Measurements from ENCODE around the gene RDX. TPM values are rescaled to one million over a fixed set of nuclear protein-coding genes. Genes with fewer than 3 reads are reported as not detected.

Gene RDX
- polyA plus RNA-seq, 4 donors: 1.6 to 60.6 (median 6.7) TPM

GRCh38 chr11:110301032-110301431 is 4.6 kb upstream of the RDX start:
- no peak for FAIRE-seq
- DNase-seq: no peak
- Histone ChIP-seq H3K36me3 (ENCODE audit: control insufficient read depth in 3 of 3, insufficient read depth in 2 of 3, low read depth in 1 of 3, low read length in 3 of 3) (no peaks in the 10 kb centered on the region), H3K4me3 (ENCODE audit: low read depth in 1 of 3, low read length in 3 of 3) (no peak overlapping the region), H3K9me3 (ENCODE audit: control insufficient read depth in 2 of 2, insufficient read depth in 1 of 2, low read depth in 1 of 2, low read length in 1 of 2) (no peaks in the 10 kb centered on the region), H3K4me1 (ENCODE audit: control insufficient read depth in 3 of 3, insufficient read depth in 2 of 3, low read depth in 1 of 3, low read length in 2 of 3) (peaks cover 0 to 18% (median 0%) of the 10 kb centered on the region in 3 donors), H3K27ac (ENCODE audit: low read depth in 1 of 3, low read length in 2 of 3) (no peak overlapping the region), H3K27me3 (ENCODE audit: control insufficient read depth in 3 of 3, insufficient read depth in 3 of 3, low read length in 3 of 3) (peaks cover 0 to 6% (median 0%) of the 10 kb centered on the region in 3 donors)
- 97 to 99% (median 98%) methylated on average over 23 to 27 of the region's 27 CpGs for WGBS, 3 donors

- Histone ChIP-seq H3K4me1 (ENCODE audit: control insufficient read depth in 3 of 3, insufficient read depth in 2 of 3, low read depth in 1 of 3, low read length in 2 of 3) (peaks cover 0 to 14% (median 0%) of the 10 kb centered on the region in 3 donors), H3K27ac (ENCODE audit: low read depth in 1 of 3, low read length in 2 of 3) (no peak overlapping the region), H3K4me3 (ENCODE audit: low read depth in 1 of 3, low read length in 3 of 3) (no peak overlapping the region), H3K9me3 (ENCODE audit: control insufficient read depth in 2 of 2, insufficient read depth in 1 of 2, low read depth in 1 of 2, low read length in 1 of 2) (no peaks in the 10 kb centered on the region), H3K36me3 (ENCODE audit: control insufficient read depth in 3 of 3, insufficient read depth in 2 of 3, low read depth in 1 of 3, low read length in 3 of 3) (no peaks in the 10 kb centered on the region), H3K27me3 (ENCODE audit: control insufficient read depth in 3 of 3, insufficient read depth in 3 of 3, low read length in 3 of 3) (peaks cover 0 to 6% (median 2%) of the 10 kb centered on the region in 3 donors)
- DNase-seq (no peak), FAIRE-seq (no peak)
- WGBS, 3 donors: 83 to 92% (median 86%) methylated on average over 6 of the region's 6 CpGs
Measured at GRCh38 chr11:110299006-110299785, 2.8 kb upstream of the RDX start.

GRCh38 chr11:110298301-110298765 is 1.9 kb upstream of the RDX start:
- FAIRE-seq (no peak), DNase-seq (no peak)
- H3K27ac ChIP-seq (ENCODE audit: low read depth in 1 of 3, low read length in 2 of 3): no peak overlapping the region
- no peak overlapping the region for H3K4me3 ChIP-seq (ENCODE audit: low read depth in 1 of 3, low read length in 3 of 3)
- WGBS, 3 donors: 25 to 63% (median 30%) methylated on average over 5 of the region's 5 CpGs
- H3K27me3 ChIP-seq (ENCODE audit: control insufficient read depth in 3 of 3, insufficient read depth in 3 of 3, low read length in 3 of 3): peaks cover 0 to 6% (median 2%) of the 10 kb centered on the region in 3 donors
- no peaks in the 10 kb centered on the region for H3K9me3 ChIP-seq (ENCODE audit: control insufficient read depth in 2 of 2, insufficient read depth in 1 of 2, low read depth in 1 of 2, low read length in 1 of 2)
- H3K4me1 ChIP-seq (ENCODE audit: control insufficient read depth in 3 of 3, insufficient read depth in 2 of 3, low read depth in 1 of 3, low read length in 2 of 3): peaks cover 0 to 14% (median 0%) of the 10 kb centered on the region in 3 donors
- H3K36me3 ChIP-seq (ENCODE audit: control insufficient read depth in 3 of 3, insufficient read depth in 2 of 3, low read depth in 1 of 3, low read length in 3 of 3): no peaks in the 10 kb centered on the region

DNA sequence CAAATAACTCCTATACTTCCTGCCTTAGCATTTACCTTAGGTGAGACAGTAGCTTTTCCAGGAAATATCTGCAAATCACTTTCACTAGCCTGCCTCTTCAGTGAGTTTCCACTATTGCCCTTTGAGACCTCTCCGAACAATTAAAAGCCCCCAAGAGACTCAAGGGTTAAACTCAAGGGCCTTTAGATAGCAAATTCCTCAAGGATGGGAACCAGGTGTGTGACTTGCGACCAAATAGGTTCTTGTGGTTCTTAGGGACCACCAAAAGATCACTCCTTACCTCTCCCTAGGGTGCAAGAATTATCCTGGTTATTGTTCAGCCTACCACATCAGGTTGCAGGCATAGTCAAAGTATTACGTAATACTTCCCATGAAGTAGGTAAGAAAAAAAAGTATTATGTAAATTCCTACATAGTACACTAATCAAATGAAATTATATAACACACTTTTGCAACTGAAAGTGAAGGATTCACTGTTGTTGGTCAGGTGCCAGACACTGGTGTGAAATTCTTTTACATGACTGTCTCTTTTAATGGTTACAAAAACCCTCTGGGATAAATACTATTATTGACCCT is 1.4 kb upstream of the RDX start:
- WGBS, 3 donors: 24 to 69% (median 44%) methylated on average over 3 of the region's 3 CpGs
- H3K27ac ChIP-seq (ENCODE audit: low read depth in 1 of 3, low read length in 2 of 3): no peak overlapping the region
- no peak for FAIRE-seq

GRCh38 chr11:110297076-110297725 is 787 bp upstream of the RDX start:
- Histone ChIP-seq H3K4me1 (ENCODE audit: control insufficient read depth in 3 of 3, insufficient read depth in 2 of 3, low read depth in 1 of 3, low read length in 2 of 3) (peaks cover 0 to 14% (median 0%) of the 10 kb centered on the region in 3 donors), H3K9me3 (ENCODE audit: control insufficient read depth in 2 of 2, insufficient read depth in 1 of 2, low read depth in 1 of 2, low read length in 1 of 2) (no peaks in the 10 kb centered on the region), H3K27ac (ENCODE audit: low read depth in 1 of 3, low read length in 2 of 3) (peak overlapping the region in 2 of 3 donors; percentile 29 to 56), H3K4me3 (ENCODE audit: low read depth in 1 of 3, low read length in 3 of 3) (peak overlapping the region in 1 of 3 donors; percentile 34), H3K27me3 (ENCODE audit: control insufficient read depth in 3 of 3, insufficient read depth in 3 of 3, low read length in 3 of 3) (peaks cover 0 to 6% (median 2%) of the 10 kb centered on the region in 3 donors), H3K36me3 (ENCODE audit: control insufficient read depth in 3 of 3, insufficient read depth in 2 of 3, low read depth in 1 of 3, low read length in 3 of 3) (peaks cover 0 to under 1% (median 0%) of the 10 kb centered on the region in 3 donors)
- DNase-seq: peak in 1 of 2 donors; percentile 21
- 27 to 44% (median 40%) methylated on average over 10 of the region's 10 CpGs for WGBS, 3 donors
- FAIRE-seq: no peak

More for the DNA sequence above, 1.4 kb upstream of the RDX start:
- Histone ChIP-seq H3K4me1 (ENCODE audit: control insufficient read depth in 3 of 3, insufficient read depth in 2 of 3, low read depth in 1 of 3, low read length in 2 of 3) (peaks cover 0 to 14% (median 0%) of the 10 kb centered on the region in 3 donors), H3K36me3 (ENCODE audit: control insufficient read depth in 3 of 3, insufficient read depth in 2 of 3, low read depth in 1 of 3, low read length in 3 of 3) (no peaks in the 10 kb centered on the region), H3K9me3 (ENCODE audit: control insufficient read depth in 2 of 2, insufficient read depth in 1 of 2, low read depth in 1 of 2, low read length in 1 of 2) (no peaks in the 10 kb centered on the region), H3K4me3 (ENCODE audit: low read depth in 1 of 3, low read length in 3 of 3) (no peak overlapping the region), H3K27me3 (ENCODE audit: control insufficient read depth in 3 of 3, insufficient read depth in 3 of 3, low read length in 3 of 3) (peaks cover 0 to 6% (median 2%) of the 10 kb centered on the region in 3 donors)
- peak in 1 of 2 donors; percentile 38 for DNase-seq

DNA sequence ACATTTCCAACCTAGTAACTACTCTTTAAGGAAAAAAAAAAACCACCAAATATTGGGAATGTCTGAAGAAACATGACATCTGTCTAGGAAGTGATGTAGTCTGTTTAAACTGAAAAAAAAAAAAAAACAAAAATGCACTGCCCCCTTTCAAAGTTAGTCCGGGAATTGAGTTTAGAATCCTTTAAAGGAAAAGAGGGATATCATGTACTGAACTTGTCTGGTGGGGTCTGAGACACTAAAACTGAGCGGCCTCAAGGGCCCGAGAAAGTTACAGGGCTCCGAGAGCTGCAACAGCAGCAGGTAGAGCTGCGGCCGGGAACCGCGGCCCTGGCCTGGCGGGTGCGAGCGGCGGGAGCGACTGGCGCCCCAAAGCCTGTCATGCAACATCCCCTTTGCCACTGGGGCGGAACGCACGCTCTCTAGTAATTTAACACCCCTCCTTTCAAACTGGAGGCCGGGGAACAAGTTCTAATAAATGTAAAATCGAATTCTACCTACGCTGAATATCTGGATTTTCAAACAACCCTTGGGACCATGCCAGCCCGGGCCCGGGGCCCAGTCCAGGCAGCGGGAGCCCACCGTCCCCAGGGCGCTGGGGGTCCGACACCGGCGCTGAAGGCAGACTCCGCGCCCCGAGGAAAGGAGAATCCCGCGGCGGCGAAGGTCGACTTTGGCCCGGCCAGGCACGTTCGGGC is 736 bp downstream of the RDX start:
- H3K4me1 ChIP-seq (ENCODE audit: control insufficient read depth in 3 of 3, insufficient read depth in 2 of 3, low read depth in 1 of 3, low read length in 2 of 3): peaks cover 0 to 14% (median 0%) of the 10 kb centered on the region in 3 donors
- peak overlapping the region; percentile 66 to 87 (median 86) for H3K4me3 ChIP-seq (ENCODE audit: low read depth in 1 of 3, low read length in 3 of 3)
- H3K27me3 ChIP-seq (ENCODE audit: control insufficient read depth in 3 of 3, insufficient read depth in 3 of 3, low read length in 3 of 3): peaks cover 0 to 6% (median 2%) of the 10 kb centered on the region in 3 donors
- WGBS, 3 donors: 0 to 1% (median 1%) methylated on average over 35 to 39 of the region's 39 CpGs
- H3K27ac ChIP-seq (ENCODE audit: low read depth in 1 of 3, low read length in 2 of 3): peak overlapping the region; percentile 69 to 94 (median 84)
- FAIRE-seq: no peak
- no peaks in the 10 kb centered on the region for H3K9me3 ChIP-seq (ENCODE audit: control insufficient read depth in 2 of 2, insufficient read depth in 1 of 2, low read depth in 1 of 2, low read length in 1 of 2)
- H3K36me3 ChIP-seq (ENCODE audit: control insufficient read depth in 3 of 3, insufficient read depth in 2 of 3, low read depth in 1 of 3, low read length in 3 of 3): peaks cover 0 to 11% (median 0%) of the 10 kb centered on the region in 3 donors
- peak; percentile 8 to 65 for DNase-seq

DNA sequence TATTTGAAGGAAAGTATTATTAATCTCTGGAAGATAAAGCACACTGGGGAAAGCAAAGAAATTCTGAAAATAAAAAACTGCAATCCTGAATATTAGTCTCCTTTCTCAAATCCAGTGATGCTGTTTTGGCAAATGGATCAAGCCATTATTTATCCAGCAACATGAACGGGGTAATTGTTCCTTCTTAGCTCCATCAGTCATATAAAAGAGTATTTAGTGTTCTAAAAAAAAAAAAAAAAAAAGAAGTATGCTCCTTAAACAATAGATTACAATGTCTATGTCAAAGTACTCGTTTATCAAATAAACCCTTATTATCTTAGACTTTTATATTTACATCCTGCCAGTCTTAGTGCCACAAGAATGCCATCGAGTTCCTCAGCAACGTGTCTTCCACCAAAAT is 1.3 kb downstream of the RDX start:
- peaks cover 0 to 14% (median 0%) of the 10 kb centered on the region in 3 donors for H3K4me1 ChIP-seq (ENCODE audit: control insufficient read depth in 3 of 3, insufficient read depth in 2 of 3, low read depth in 1 of 3, low read length in 2 of 3)
- H3K36me3 ChIP-seq (ENCODE audit: control insufficient read depth in 3 of 3, insufficient read depth in 2 of 3, low read depth in 1 of 3, low read length in 3 of 3): peaks cover 0 to 11% (median 0%) of the 10 kb centered on the region in 3 donors
- H3K4me3 ChIP-seq (ENCODE audit: low read depth in 1 of 3, low read length in 3 of 3): peak overlapping the region in 1 of 3 donors; percentile 86
- peaks cover 0 to 6% (median 2%) of the 10 kb centered on the region in 3 donors for H3K27me3 ChIP-seq (ENCODE audit: control insufficient read depth in 3 of 3, insufficient read depth in 3 of 3, low read length in 3 of 3)
- 3 to 9% (median 8%) methylated on average over 4 of the region's 4 CpGs for WGBS, 3 donors
- peak overlapping the region in 1 of 3 donors; percentile 84 for H3K27ac ChIP-seq (ENCODE audit: low read depth in 1 of 3, low read length in 2 of 3)
- no peaks in the 10 kb centered on the region for H3K9me3 ChIP-seq (ENCODE audit: control insufficient read depth in 2 of 2, insufficient read depth in 1 of 2, low read depth in 1 of 2, low read length in 1 of 2)
- DNase-seq: no peak
- FAIRE-seq: no peak
